Lung (tissue), 12 donors: ENCODE measurements around the gene DSE. TPM values are rescaled to one million over a fixed set of nuclear protein-coding genes. Genes with fewer than 3 reads are reported as not detected.

Experiments used
- ATAC-seq: fragments of 200-7000 bp; cut with Tn5 transposase; one replicate; pipeline ENCODE4 v1.9.1; 2020; ENCODE audit warnings: moderate number of reproducible peaks; ENCODE audit not compliant: insufficient read depth, low FRiP score
- DNase-seq, 3 donors: peaks; one replicate each; pipeline ENCODE4 v3.0.0-alpha.2; 2013 to 2017
- H3K27ac ChIP-seq, 2 donors: one replicate each; pipeline ENCODE4 v1.5.1; 2013; ENCODE audit warnings: mild to moderate bottlenecking in 2 of 2, moderate library complexity in 2 of 2, control low read depth in 1 of 2, inconsistent platforms in 1 of 2, low read depth in 1 of 2, low read length in 1 of 2
- H3K27me3 ChIP-seq, 3 donors: one replicate each; pipeline ENCODE4 v1.5.1; 2013; ENCODE audit warnings: low read length in 2 of 3; ENCODE audit not compliant: control insufficient read depth in 3 of 3, insufficient read depth in 3 of 3
- H3K36me3 ChIP-seq, 4 donors: one replicate each; pipeline ENCODE4 v1.5.1; 2013; ENCODE audit warnings: low read length in 4 of 4, mild to moderate bottlenecking in 1 of 4, moderate library complexity in 1 of 4; ENCODE audit not compliant: control insufficient read depth in 4 of 4, insufficient read depth in 4 of 4
- H3K4me1 ChIP-seq, 5 donors: one replicate each; pipeline ENCODE4 v1.5.1; 2013; ENCODE audit warnings: low read length in 5 of 5, mild to moderate bottlenecking in 2 of 5, moderate library complexity in 1 of 5; ENCODE audit not compliant: control insufficient read depth in 5 of 5, insufficient read depth in 5 of 5
- H3K4me3 ChIP-seq: one replicate; pipeline ENCODE4 v1.5.1; 2013; ENCODE audit warnings: mild to moderate bottlenecking, control low read depth, moderate library complexity
- H3K9ac ChIP-seq, 2 donors: one replicate each; pipeline ENCODE4 v1.5.1; 2013; ENCODE audit warnings: low read length in 2 of 2, control low read depth in 1 of 2; ENCODE audit not compliant: insufficient read depth in 1 of 2
- H3K9me3 ChIP-seq, 4 donors: one replicate each; pipeline ENCODE4 v1.5.1; 2013; ENCODE audit warnings: low read length in 3 of 4, mild to moderate bottlenecking in 1 of 4, moderate library complexity in 1 of 4; ENCODE audit not compliant: control insufficient read depth in 4 of 4, insufficient read depth in 3 of 4
- WGBS, 2 donors: extraction: QIAGEN DNeasy Blood & Tissue Kit; methylation state at CpG; one replicate each; pipeline ENCODE4 v1.1.7; 2013; 5-methylcytosine and 5-hydroxymethylcytosine counted together
- polyA plus RNA-seq, 2 donors: library from polyadenylated mRNA; stranded (reverse); fragments of 200-250 nt; gene quantifications; one replicate each; pipeline ENCODE4 v1.2.1, GENCODE V29; 2013
- total RNA-seq, 2 donors: library from RNA; depleted of rRNA in 1 of 2; stranded (reverse); fragments of >200 nt in 1 of 2; gene quantifications; one replicate each; pipeline ENCODE4 v1.2.1, GENCODE V29; 2014 to 2021
- TF ChIP-seq, protein P1 (sequence below): IDR thresholded peaks from 2 replicates; pipeline ENCODE4 v1.5.1; 2012; ENCODE audit warnings: mild to moderate bottlenecking; ENCODE audit errors: control extremely low read depth, extremely low read depth
- donor health status: control.
- donor health status: control.
- donor health status: Bipolar disorder and iron deficiency.
- donor health status: healthy.
- donor health status: DM: yes; HTN: yes; CAD: no.

DSE gene
- total and polyA plus RNA-seq, 4 donors: 5.4 to 46.9 (median 42.4) TPM

DNA sequence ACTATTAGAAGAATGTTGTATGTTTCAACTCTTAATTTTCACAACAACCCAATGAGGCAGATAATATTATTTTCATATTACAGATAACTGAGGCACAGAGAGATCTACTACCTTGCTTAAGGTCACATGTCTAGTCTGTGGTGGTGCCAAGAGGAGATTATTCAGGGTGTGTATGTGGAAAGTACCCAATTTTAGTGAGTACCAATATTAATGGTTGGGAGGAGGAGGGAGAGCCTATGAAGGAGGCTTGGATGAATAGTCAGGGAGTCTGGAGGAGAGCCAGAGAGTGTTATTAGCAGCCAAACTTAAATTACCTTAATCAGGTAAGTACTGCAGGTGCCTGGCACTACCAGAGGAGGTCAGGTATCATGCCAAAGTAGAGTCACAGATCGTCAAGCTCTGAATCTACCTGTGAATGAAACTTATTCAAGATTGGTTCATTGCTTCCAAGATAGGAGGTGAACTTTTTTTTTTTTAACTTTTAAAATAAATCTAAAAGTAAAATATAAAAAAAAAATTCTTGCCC is 79.5 kb downstream of the DSE start:
- H3K9ac ChIP-seq: no peak overlapping the region
- no peaks in the 10 kb centered on the region for H3K36me3 ChIP-seq
- WGBS, 2 donors: 75 to 87% methylated on average over 1 of the region's 1 CpG
- no peak overlapping the region for H3K27ac ChIP-seq
- no peak for DNase-seq
- TF ChIP-seq, protein P1, sequence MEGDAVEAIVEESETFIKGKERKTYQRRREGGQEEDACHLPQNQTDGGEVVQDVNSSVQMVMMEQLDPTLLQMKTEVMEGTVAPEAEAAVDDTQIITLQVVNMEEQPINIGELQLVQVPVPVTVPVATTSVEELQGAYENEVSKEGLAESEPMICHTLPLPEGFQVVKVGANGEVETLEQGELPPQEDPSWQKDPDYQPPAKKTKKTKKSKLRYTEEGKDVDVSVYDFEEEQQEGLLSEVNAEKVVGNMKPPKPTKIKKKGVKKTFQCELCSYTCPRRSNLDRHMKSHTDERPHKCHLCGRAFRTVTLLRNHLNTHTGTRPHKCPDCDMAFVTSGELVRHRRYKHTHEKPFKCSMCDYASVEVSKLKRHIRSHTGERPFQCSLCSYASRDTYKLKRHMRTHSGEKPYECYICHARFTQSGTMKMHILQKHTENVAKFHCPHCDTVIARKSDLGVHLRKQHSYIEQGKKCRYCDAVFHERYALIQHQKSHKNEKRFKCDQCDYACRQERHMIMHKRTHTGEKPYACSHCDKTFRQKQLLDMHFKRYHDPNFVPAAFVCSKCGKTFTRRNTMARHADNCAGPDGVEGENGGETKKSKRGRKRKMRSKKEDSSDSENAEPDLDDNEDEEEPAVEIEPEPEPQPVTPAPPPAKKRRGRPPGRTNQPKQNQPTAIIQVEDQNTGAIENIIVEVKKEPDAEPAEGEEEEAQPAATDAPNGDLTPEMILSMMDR: no peak
- no peak overlapping the region for H3K4me3 ChIP-seq
- no peaks in the 10 kb centered on the region for H3K27me3 ChIP-seq
- H3K4me1 ChIP-seq: peaks cover 0 to 12% (median 0%) of the 10 kb centered on the region in 5 donors
- no peak for ATAC-seq
- no peaks in the 10 kb centered on the region for H3K9me3 ChIP-seq

DNA sequence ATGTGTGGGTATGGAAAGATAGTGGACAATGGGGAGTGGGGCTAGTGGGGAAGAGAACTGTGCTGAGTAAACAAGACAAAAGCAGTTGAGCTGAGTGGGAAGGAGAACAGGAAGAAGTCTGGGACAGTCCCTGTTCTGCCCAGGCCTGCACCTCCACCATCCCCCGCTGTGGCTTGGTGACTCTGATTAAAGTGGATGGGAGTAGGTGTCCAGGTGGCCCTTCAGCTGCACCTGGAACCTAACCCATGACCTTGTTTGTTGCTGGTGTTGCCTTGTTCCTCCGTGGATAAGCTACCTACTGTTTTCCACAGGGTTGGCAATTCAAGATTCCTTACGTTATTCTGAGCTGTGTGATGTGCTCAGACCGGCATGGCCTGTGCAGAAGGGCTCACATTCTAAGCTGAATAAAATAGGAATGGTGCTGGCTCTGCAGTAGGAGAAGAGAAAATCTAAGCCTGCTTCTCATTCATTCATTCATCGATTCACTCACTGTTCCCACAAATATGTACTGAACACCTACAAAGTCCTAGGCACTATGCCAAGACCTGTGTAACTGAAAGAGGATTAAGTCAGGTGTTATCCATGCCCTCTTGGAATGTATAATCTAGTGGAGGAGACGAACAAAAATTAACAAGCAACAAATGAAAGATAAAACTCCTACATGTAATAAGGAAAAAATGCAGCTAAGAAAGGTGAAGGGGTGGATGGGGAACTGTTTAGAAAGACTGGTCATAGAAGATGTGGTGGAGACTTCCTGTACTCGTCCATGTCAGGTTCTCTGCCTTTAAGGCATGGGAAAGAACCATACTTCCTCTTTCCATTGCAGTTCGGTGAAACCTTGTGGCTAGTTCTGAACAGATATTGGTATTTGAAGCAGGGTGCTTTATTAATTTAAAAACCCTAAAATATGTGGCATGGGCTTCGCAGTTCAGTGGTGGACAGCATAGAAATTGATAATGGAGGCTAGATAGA is 80.3 kb downstream of the DSE start:
- Histone ChIP-seq H3K9ac (no peak overlapping the region), H3K4me3 (no peak overlapping the region), H3K27ac (no peak overlapping the region), H3K9me3 (no peaks in the 10 kb centered on the region), H3K27me3 (no peaks in the 10 kb centered on the region), H3K4me1 (peaks cover 0 to 12% (median 0%) of the 10 kb centered on the region in 5 donors), H3K36me3 (no peaks in the 10 kb centered on the region)
- WGBS, 2 donors: 68 to 73% methylated on average over 9 of the region's 9 CpGs
- ATAC-seq (no peak), DNase-seq (no peak)
- TF ChIP-seq, protein P1: no peak

- DNase-seq (no peak), ATAC-seq (no peak)
- H3K27me3 ChIP-seq: no peaks in the 10 kb centered on the region
- no peak overlapping the region for H3K27ac ChIP-seq
- TF ChIP-seq, protein P1: no peak
- H3K9ac ChIP-seq: no peak overlapping the region
- peaks cover 0 to 11% (median 0%) of the 10 kb centered on the region in 5 donors for H3K4me1 ChIP-seq
- H3K9me3 ChIP-seq: no peaks in the 10 kb centered on the region
- H3K36me3 ChIP-seq: no peaks in the 10 kb centered on the region
- no peak overlapping the region for H3K4me3 ChIP-seq
Observed at GRCh38 chr6:116451916-116452315, 81.2 kb downstream of the DSE start.
